Renal pelvis (tissue), 4 donors: Measurements from ENCODE around the gene RPS19. TPM values are rescaled to one million over a fixed set of nuclear protein-coding genes. Genes with fewer than 3 reads are reported as not detected.
"Not testable (repeated sequence)": the region's sequence is repeated elsewhere in the genome, so short reads cannot be mapped to it uniquely, and the experiment has no call there.

Experiments used
- DNase-seq: peaks from one replicate; pipeline ENCODE4 v3.0.0-alpha.2; 2013
- polyA plus RNA-seq, 3 donors: library from polyadenylated mRNA; unstranded; fragments of 120-200 nt; gene quantifications; one replicate each; pipeline ENCODE4 v1.2.1, GENCODE V29; 2013; ENCODE audit not compliant: insufficient read length in 3 of 3

Gene RPS19
- polyA plus RNA-seq, 3 donors = 1,296 to 1,888 (median 1,672) TPM

GRCh38 chr19:41910992-41911888 is 51.2 kb downstream of the RPS19 start:
- DNase-seq = no peak

DNA sequence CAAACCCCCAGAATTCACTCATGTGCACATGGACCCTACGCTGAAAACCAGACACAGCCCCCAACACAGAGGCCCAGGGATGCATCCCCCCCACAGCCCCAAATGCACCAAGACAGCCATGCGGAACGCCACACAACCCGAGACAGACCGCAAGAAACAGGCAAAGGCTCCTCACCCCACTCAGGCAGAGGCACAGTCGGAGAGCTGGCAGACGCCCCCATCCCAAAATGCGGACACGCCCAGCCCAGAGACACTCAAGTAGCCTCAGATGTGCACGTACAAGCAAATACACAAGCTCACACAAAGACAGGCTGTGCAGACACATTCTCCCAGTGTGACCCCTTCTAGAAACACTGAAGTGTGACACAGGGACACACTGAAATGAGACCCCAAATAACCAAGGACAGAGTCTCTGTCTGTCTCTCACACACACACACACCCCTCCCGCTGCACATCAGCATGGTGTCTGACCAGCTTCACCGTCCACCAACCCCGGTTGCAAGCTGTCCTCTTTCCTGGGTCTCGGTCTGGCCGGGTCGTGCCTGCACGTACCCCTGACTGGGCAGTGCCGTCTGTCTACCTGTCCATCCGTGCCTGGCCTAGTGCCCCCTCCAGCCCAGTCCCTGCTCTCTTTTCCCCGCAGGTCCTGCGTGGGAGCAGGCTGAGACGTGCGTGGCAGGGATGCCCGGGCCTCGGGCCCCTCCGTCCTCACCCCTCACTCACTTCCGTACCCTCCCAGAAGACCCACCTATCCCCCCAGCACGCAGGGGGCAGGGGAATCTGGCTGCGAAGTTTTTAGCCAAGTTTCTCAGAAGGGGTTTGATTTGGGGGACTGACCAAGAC is 52.1 kb downstream of the RPS19 start:
- no peak for DNase-seq

DNA sequence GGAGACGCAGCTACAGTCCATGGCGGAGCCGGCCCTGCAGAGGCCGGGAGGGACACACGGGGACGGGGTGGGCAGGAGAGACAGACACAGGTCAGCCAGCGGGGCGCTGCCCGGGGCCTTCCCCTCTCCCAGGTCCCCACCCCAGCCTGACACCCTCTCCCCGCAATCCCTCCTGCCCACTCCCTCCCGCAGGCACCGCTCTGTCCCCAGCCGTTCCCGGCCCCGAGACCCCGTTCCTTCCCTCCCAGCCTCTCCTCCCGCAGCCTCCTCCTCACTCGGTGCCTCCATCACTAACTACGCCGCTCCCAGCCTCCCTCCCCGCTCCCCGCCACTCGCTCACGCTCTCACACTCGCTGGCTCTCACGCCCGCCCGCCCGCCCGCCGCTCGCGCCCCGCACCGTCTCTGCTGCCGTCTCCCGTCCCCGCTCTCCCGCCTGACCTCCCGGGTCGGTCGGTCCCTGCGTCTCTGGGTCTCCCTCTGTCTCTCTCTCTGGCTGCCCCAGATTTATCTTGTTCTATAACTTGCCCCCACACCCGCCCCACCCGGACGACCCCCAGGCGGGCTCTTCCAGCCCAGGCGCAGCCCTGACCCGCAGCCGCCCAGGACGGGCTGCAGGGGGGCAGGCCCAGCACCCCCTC is 53.0 kb downstream of the RPS19 start:
- DNase-seq = no peak

GRCh38 chr19:41913538-41914423 is 53.7 kb downstream of the RPS19 start:
- no peak for DNase-seq

GRCh38 chr19:41914424-41914834 is 54.4 kb downstream of the RPS19 start:
- DNase-seq = not testable (repeated sequence)

GRCh38 chr19:41915021-41915775 is 55.1 kb downstream of the RPS19 start:
- no peak for DNase-seq

DNA sequence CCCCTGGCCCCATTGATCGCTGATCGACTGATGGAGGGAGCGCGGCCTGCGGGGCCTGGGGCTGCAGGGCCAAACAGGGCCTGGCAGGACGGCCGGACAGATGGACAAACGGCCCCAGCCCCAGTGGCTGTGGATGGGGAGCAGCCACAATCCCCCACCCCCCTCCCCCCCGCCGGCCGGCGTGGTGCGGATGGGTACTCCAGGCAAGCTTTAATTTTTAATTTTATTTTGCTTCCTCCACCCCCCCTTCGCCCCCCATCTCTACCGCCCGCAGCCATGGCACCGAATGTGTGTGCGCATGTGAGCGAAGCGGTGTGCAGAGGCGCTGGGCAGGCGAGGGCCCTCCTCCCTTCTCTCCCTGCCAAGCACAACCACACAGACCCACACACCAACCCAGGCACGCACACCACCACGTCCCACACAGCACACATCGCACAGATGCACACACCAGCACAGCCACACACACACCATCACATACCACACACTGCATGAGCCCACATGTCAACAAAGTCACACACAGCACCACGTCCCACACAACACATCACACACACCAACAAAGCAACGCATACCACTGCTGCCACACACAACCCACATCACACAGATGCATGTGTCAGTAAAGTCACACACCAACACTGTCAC is 55.8 kb downstream of the RPS19 start:
- DNase-seq = no peak

DNA sequence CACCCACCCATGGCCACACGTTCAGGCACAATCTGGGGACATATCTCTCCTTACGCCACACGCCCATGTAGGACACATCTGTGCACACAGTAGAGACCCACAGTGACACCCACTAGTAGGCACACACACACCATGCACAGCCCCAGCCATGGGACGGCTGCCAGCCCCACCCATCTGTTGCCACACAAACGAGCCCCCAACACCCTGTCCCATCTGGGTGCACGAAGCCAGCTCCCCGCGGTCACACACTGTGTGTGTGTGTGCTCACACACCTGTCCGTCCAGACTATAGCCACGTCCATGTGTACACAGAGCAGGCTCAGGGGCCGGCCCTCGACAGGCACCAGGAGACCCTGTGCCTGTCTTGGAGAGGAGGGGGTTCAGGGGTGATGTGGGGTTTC is 57.6 kb downstream of the RPS19 start:
- no peak for DNase-seq

- no peak for DNase-seq
These were observed 58.0 kb downstream of the RPS19 start for GRCh38 chr19:41918095-41918494.

- DNase-seq = no peak
These were observed 58.7 kb downstream of the RPS19 start for GRCh38 chr19:41918653-41919244.

DNA sequence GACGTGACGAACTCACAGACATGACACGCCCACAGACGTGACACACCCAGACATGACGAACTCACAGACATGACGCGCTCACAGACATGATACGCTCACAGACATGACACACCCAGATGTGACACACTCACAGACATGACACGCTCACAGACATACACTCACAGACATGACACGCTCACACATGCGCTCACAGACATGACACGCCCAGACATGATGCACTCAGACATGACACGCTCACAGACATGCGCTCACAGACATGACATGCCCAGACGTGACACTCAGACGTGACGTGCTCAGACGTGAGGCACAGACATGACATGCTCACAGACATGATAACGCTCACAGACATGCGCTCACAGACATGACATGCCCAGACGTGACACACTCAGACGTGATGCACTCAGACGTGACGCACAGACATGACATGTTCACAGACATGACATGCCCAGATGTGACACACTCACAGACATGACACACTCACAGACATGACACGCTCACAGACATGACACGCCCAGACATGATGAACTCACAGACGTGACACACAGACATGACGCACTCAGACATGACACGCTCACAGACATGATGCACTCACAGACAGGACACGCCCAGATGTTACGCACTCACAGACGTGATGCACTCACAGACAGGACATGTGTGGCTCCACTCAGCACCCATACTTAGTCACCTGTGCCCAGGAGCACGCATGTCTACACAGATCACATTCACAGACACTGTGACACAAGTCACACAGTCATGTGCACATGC is 60.1 kb downstream of the RPS19 start:
- DNase-seq = no peak

GRCh38 chr19:41920882-41921576 is 61.0 kb downstream of the RPS19 start:
- DNase-seq = no peak

DNA sequence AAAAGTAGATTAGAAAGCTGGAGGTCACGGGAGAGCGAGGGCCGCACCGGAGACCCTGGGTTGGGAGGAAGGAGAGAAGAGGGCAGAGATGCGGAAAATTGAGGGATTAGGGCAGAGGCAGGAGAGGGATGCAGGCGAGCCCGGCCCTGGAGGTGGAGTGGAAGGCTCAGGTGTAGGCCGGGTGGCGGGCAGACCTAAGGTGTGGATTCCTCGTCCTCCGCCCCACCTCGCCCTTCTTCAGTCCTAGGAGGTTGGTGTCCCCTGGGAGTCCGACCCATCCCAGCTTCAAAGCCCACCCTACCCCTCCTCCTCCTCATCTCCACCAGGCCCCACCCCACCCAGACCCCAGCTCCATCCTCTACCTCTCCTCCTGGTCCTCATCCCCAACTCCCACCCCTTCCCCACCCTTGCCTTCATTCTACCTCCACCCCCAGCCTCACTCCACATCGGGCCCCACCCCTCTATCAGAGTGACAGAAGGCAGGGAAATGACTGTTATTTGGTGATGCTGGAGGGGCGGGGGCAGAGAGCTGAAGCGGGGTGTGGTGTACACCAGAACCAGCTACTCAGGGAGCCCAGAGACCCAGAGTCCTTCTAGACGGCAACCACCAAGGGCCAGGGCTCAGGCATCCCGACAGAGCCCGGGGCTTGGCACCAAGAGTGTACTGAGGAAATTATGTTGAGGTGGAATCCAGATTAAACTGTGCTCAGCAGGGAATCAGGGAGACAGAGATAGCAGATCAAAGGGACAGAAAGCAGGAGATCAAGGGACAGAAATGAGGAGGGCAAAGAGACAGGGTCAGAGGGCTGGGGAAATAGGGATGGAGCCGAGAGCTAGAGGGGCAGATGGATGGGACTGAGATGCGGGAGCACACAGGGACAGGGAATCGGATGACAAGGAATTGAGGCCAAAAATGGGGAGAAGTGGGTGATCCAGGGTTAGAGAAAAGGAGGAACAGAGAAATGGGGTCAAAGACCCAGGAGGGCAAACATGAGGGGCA is 61.8 kb downstream of the RPS19 start:
- no peak for DNase-seq
